HG02763 (cell line): ENCODE results near the gene SYCE3.

Experiments used
- ATAC-seq: cut with Tn5 transposase; IDR thresholded peaks from one replicate; pipeline ENCODE4 v1.9.1; 2021; ENCODE audit warnings: mild to moderate bottlenecking, moderate library complexity; ENCODE audit not compliant: unreplicated experiment

The SYCE3 gene

GRCh38 chr22:50576806-50577696 is 14.3 kb upstream of the SYCE3 start:
- ATAC-seq, result no peak

DNA sequence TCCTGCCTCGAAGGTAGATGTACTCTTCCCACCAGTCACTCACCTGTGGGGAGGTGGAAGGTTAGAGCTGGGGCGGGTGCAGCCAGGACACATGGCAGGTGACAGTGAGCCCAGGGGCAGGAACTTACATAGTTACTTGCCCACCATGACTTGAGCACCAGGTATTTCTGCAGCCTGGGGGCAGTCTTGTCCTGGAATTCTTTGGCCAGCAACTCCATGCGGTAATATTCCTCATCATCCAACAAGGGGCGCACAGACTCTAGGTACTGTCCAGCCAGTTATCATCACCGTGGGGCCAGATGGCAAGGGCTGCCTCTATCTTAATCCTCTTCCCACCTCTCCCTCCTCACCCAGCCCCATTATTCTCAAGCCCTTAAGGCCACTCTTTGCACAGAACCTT is 13.4 kb upstream of the SYCE3 start:
- ATAC-seq, result no peak

DNA sequence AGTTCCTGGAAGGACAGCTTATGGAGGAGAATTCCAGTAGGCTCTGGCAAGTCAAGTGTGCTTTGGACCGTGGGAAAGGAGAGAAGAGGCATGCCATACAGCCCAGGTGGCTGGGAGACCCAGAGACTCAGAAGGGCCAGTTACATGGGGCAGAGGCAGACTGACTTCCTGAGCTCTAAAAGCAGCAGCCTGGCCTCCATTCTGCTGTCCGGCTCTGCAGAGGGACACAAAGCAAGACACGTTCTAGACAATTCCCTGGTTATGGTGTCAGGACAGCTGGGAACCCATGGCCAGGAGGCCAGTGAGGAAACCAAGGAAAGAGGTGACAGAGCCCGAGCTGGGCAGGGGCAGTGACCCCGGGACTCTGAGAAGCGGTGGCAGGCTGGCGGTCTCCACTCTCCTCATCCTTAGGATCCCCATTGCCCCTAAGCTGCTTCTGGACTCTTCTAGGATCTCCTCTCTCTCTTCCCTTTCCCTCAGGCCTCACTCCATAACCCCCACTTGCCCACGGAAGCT is 12.8 kb upstream of the SYCE3 start:
- no peak for ATAC-seq

- ATAC-seq, result no peak
These were observed 11.7 kb upstream of the SYCE3 start for GRCh38 chr22:50574383-50574755.

DNA sequence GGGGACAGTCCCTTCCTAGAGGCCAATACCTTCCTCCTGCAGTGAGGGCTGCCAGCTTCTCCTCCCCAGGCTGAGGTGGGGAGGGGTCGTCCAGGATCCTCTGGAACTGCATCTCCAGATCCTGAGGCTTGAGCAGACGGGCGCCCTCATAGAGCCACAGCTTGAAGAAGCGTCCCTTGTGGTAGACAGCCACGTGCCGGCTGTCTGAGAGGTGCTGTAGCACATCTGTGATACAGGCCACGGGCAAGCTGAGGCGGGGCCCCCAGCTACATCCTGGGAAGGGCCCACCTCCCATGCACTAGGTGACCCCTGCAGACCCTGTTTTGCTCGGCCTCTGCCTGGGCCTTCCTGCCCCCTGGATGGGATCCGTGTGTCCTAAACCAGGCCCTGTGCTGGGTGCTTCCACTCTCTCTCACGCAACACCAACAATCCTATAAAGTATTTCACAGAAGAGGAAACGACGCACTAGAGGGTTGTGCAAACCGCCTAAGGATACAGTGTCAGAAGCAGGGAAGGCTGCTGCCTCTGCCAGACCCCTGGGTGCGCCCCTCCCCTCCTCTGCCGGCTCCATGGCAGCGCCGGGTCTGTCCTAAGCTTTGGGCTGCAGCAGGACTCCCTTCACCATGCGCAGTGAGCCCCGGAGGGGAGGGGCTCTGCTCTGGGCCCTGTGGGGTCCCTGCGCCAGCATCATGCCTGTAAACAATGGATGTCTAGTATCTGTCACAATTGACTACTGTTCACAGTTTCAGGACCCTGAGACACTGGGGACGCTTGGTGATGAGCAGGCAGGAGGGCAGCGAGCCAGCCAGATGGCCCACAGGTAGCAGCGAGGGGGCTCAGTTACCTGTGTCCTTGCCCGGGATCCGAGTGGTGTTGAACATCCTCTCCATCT is 11.0 kb upstream of the SYCE3 start:
- ATAC-seq, result no peak

GRCh38 chr22:50572965-50573364 is 10.2 kb upstream of the SYCE3 start:
- no peak for ATAC-seq

- no peak for ATAC-seq
These were observed 8.8 kb upstream of the SYCE3 start for GRCh38 chr22:50571264-50572175.

DNA sequence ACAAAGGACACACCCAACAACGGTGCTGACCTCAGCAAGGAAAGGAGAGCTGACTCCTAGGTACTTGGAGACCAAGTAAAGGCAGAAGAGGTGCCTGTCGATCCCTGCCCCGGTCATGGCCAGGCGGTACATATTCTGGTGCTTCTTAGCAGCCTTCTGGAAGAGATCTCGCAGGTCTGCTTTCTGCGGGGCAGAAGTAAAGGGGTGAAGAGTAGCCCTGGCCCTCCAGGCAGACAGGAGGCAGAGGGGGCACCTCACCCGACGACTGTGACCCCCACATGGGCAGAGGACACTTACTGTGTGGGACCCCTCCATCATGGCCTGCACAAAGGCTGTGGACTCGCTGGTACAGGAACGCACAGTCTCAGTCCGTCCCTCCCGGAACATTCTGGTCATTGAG is 8.1 kb upstream of the SYCE3 start:
- no peak for ATAC-seq

DNA sequence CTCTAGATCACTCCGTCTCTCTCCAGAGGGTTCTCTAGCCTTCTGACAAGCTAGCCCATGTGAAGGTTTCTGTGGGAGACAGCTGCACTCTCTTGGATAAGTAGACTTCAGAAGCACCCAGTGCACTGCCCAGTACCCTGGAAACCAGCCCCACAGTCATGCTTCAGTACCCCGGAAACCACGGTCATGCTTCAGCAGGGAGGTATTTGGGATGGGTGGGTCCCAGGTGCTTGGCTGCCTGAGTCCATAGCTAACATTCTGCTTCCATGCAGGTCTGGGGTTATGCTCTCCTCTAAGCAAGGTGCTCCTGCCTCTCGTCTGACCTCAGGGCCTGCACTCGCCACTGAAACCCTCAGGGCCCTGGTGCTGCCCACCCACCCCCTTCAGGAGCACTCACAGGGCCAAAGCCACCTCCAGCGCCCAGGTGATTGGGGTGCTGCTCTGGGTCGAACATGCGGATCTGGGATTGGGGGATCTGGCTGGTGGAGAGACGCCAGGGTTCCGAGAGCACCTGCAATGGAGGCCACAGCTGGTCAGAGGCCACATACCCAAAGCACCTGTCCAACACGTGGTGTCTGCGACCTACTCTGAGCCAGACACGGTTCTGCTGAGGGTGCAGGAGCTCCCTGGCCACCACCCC is 7.3 kb upstream of the SYCE3 start:
- no peak for ATAC-seq

GRCh38 chr22:50569041-50569459 is 6.3 kb upstream of the SYCE3 start:
- ATAC-seq, result no peak

GRCh38 chr22:50568626-50569025 is 5.9 kb upstream of the SYCE3 start:
- no peak for ATAC-seq

DNA sequence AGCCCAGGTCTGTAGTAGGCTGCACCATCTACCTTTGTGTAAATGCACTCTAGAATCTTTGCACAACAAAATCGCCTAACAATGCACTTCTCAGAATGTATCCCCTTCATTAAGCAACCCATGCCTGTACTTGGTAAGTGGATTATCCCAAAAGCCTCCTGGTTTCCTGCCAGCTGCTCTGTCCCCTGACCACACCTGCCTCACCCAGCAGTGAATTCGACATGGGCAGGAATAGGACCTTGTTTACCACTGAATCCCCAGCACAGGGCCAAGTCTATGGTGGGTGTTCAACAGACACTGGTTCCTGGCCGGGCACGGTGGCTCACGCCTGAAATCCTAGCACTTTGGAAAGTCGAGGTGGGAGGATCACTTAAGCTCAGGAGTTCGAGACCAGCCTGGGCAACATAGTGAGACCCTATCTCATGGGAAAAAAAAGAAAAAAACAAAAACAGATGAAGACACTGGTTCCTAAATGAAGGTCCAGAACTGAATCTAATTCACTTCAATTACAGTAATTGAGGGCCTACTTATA is 5.1 kb upstream of the SYCE3 start:
- no peak for ATAC-seq

- no peak for ATAC-seq
These were observed 1.6 kb upstream of the SYCE3 start for GRCh38 chr22:50564289-50564688.

DNA sequence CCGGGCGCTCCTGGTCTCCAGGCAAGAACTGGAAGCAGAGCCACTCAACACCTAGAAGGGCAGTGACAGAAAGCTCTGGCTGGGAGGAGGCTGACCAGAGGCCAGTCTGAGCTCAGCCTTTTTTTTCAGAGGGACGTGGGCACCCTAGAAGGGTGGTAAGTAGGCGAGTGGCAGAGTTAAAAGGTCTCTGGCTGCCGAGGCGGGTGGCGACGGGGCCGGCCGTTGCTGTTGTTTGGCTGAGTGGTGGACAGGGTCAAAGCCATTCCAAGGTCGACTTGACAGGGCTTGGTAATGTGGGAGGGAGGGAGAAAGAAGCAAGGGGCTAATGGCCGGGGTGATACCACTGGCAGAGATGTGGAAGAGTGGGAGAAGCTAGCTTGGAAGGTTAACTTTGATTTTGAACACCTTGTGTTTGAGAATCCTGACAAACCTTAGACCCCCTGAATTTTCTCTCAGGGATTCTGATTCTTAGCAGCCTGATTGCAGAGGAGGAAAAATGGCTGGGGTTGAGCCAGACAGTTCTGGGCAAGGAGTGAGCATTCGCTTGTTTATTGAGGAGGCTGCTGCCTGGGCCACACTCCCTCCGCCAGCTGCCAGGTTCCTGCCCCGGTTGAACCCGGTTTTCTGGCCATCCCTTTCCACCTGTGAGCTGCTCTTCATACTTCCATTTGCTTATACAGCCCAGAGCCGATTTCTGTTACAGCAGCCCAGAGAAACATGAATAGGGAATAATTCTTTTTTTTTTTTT is 868 bp upstream of the SYCE3 start:
- no peak for ATAC-seq

DNA sequence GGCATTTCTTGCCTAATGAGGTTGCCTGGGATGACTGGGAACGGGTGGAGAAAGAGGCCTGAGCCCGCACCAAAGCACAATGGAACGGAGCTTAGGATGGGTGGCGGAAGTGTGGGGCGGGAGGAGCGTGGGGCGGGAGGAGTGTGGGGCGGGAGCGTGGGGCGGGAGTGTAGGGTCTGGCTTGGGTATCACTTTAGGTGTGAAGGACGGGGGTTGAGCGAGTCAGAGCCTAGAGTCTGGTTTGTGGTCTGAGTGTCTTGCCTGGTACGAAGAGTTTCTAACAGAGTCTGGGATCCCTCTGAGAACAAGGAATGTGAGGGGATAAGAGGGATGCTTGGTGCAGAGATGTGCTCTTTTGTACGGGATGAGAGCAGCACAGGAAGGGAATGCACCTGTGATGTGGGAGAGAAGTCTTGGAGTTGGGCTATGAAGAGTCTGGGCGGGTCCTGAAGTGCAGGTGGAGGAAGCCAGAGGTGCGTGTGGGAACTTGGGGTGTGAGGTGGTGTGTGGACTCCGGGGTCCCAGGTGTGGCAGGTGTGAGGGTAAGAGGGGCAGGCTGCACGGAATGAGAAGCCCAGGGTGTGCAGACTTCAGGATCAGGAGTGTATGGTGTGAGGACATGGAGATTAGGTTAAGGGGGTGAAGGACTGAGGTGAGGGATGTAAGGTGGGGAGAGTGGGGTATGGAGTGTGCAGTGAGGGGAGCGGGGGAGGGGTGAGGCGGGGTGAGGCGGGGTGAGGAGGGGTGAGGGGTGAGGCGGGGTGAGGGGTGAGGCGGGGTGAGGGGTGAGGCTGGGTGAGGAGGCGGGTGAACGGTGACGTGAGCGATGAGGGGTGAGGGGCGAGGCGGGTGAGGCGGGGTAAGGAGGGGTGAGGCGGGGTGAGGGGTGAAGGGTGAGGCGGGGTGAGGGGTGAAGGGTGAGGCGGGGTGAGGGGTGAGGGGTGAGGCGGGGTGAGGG is 1.0 kb downstream of the SYCE3 start:
- ATAC-seq, result no peak

DNA sequence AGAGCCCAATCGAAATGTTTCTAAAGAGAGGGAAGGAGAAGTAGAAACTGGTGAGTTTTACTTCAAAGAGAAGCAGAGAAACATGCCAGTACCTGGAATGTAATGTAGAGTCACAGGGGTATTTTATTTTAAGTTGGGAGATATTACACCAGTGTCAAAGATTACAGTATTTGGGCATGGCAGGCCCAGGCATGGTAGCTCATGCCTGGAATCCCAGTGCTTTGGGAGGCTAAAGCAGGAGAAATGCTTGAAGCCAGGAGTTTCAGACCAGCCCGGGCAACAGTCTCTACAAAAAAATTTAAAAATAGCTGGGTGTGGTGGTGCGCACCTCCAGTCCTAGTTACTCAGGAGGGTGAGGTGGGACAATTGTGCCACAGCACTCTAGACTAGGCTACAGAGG is 2.7 kb downstream of the SYCE3 start:
- ATAC-seq, result no peak

- ATAC-seq, result no peak
These were observed 6.0 kb downstream of the SYCE3 start for GRCh38 chr22:50556703-50557102.

DNA sequence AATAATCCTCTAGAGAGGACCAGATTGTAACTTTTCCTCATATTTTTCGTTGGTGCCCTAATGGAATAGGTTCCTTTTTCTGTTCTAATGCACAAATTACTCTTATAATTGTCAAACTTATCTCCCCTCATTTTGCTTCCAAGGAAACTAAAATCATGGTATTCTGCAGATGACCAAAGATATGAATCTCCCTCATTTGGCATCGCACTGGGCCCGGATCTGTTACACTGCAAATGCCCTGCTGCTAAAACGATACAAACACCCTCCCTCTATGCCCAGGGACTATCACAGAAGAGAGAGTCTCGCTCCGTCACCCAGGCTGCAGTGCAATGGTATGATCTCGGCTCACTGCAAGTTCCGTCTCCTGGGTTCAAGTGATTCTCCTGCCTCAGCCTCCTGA is 9.4 kb downstream of the SYCE3 start:
- no peak for ATAC-seq
